GM18951 (cell line): ENCODE results near the gene B3GALT5.
"Not testable (repeated sequence)": the region's sequence is repeated elsewhere in the genome, so short reads cannot be mapped to it uniquely, and the experiment has no call there.

Source experiments
- POLR2A ChIP-seq: IDR thresholded peaks from 4 replicates; pipeline ENCODE4 v1.6.1; 2011; ENCODE audit warnings: mild to moderate bottlenecking; ENCODE audit not compliant: insufficient read length, insufficient read depth; ENCODE audit errors: extremely low read depth
- in situ Hi-C: fragments of 300-500 bp; cut with MboI; formaldehyde crosslinking; loops from one replicate; pipeline ENCODE4 v1.12.0; 2022; ENCODE audit warnings: low sequenced_read_pairs, mixed read lengths, inconsistent platforms; ENCODE audit not compliant: unreplicated experiment

Gene B3GALT5

DNA sequence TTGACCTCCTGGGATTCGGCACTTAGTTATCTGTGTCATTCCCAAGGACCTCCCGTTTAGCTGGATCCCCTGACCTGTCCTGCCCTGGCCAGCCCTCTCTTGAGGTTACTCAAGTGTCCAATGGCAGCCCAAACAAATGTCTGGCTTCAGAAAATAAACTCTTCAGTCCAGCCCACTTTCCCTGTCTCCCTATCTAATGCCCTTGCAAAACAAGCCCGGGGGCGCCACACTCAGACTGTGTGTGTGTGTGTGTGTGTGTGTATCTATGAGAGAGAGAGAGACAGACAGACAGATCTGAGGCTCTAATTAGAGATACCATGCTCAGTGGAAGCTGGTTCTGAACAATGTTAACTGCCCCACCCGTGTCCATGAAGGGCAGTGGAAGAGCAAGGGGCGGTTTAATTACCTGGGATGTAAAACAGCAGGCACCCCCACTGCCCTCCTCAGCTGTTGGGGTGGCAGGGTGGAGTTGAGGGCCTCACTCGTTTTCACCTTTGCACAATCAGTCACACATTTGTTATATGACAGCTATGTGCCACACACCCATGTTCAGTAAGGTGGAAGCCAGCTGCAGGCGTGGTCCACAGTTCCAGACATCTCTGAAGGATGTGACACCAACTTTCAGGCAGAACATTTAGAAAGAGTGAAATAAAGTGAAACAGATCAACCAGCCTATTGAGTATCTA is 57.4 kb downstream of the B3GALT5 start:
- in situ Hi-C loops, result no loop called here
- no peak for TF ChIP-seq POLR2A

DNA sequence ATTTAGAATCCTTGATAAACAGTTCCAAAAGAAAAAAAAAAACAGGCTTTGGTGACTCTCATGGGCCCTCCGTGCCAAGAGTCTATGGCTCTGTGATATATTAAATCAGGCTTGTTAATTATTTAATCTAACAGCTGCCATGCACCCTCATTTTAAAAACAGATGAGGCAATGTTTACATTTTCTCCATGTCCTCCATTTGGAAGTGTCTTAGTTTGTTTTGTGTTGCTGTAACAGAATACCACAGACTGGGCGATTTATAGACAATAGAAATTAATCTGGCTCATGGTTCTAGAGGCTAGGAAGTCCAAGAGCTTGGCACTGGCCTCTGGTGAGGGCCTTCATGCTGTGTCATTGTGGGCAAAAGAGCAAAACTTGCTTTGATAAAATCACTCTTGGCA is 58.0 kb downstream of the B3GALT5 start:
- in situ Hi-C loops, result no loop called here
- no peak for TF ChIP-seq POLR2A

DNA sequence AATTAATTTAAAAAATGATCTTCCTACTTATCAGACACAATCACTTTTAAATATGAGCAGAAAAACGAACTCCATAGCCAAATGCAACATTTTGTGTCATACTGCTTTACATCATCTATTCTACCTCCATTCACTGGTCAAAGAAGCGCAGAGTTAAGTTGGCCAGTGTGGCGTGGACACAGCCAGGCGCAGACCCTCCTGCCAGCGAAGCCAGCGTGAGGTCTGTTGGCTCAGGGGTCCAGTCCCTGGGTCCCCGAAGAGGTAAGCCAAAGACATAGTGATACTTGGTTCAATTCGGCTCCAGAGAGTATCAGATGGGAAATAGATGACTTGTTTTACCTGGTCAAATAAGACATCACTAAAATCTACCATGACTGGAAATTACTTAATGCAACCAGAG is 59.2 kb downstream of the B3GALT5 start:
- TF ChIP-seq POLR2A, result no peak
- in situ Hi-C loops, result no loop called here

DNA sequence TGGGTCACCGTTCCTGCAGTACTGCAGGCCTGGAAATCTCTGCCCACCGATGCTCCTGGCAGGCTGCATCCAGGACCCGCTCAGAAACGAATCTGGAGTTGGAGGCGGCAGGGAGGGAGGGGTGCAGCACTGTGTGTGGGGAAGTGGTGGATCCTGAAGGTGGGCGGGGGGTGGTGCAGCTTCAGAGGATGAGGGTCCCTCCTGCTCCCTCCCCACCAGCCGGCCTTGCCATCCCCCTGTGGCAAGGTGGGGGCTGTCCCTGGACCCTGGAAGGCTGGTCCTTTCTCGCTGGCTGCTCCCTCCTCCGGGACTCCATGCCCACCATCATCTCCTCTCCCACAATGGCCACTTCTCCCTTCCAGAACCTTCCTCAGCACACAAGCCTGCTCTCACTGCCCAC is 60.4 kb downstream of the B3GALT5 start:
- TF ChIP-seq POLR2A, result no peak
- in situ Hi-C loops, result no loop called here

DNA sequence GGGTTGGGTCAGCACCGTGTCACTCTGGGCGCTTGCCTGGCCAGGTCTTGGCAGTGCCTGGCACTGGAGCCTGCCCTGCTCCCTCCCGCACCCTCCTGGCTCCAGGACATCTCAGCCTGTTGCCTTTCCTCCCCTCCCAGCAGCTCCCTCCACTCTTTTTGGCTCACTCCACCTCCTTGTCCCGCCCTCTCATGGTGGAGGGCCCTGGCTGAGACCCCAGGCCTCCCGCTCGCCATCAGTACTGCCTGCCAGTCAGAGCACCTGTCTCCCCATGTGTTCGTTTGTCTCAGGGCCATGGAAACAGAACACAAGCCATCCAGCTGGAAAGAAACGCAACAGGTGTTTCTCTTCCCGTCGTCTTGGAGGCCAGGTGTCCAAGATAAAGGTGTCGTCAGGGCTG is 61.0 kb downstream of the B3GALT5 start:
- no peak for TF ChIP-seq POLR2A
- in situ Hi-C loops, result no loop called here

DNA sequence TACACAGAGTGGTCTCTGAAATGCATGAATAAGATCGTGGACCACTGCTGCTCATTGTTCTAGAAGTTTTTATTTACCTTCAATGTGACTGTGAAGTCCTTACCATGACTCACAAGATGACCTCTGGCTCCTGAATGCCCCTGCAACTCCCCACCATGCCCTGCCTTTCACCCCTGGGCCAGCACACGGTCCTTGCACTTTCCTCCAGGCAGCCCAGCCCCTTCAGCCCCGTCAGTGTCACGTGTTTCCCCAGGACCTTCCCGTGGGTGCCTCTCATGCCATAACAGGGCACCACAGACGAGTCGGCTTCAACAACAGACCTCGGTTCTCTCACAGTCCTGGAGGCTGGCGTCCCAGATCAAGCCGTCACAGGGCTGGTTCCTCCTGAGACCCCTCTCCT is 62.1 kb downstream of the B3GALT5 start:
- in situ Hi-C loops, result no loop called here
- TF ChIP-seq POLR2A, result no peak

DNA sequence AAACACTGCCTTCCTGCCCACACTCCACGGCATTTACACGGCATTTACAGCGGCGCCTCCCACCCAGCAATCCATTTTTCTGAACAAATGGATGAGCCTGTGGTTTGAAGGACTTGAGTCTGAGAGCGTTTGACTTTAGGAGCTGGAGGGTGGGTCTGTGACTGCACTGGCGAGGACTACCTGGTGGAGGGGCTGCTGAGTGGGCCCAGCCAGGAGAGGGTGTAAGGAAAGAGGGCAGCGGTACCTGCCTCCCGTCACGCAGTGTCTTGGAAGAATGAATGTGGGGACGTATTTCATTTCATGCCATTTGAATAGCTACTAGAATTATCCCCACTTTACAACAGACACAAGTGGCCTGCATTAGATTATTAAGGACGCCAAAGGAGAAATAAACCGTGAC is 62.9 kb downstream of the B3GALT5 start:
- in situ Hi-C loops, result no loop called here
- TF ChIP-seq POLR2A, result no peak

DNA sequence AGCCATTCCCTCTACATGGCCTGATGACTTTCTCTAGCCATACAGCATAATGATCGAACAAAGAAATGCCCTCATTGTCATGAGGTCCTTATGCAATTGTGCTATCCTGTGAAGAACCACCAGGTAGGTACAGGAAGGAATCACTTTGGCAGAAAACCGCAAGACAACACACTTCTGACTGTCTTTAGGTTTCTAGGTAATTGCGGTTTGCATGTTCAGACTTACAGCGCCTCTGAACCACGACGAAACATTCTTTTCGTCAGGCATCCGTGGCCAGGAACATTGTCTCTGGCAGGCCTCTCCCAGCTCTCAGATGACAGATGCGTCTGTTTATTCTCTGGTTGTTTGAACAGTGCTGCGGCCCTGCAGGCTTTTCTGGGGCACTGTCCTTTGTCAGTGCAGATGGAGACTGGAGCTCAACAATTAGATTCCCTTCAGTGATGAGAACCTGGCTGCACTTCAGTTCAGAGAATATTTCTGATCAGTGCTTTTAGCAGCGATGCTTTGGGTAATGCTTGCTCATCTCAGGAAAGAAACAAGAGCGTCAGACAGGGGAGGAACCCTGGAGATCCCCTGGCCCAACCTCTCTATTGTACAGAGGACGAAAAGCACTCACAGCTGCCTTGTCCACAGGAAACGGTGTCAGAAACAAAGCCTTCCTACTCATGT is 63.4 kb downstream of the B3GALT5 start:
- in situ Hi-C loops, result no loop called here
- TF ChIP-seq POLR2A, result no peak

DNA sequence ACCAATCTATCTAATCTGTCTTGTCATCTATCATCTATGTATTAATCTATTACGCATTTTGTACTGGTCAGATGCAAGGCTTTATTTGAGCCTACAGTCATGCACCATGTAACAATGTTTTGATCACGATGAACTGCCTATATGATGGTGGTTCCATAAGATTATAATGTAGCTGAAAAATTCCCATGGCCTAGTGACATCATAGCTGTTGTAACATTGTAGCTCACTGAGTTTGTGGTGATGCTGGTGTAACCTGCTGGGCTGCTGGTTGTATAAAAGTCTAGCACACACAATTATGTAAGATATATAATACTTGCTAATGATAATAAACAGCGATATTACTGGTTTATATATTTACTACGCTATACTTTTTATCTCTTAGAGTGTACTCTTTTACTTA is 67.5 kb downstream of the B3GALT5 start:
- in situ Hi-C loops, result no loop called here

DNA sequence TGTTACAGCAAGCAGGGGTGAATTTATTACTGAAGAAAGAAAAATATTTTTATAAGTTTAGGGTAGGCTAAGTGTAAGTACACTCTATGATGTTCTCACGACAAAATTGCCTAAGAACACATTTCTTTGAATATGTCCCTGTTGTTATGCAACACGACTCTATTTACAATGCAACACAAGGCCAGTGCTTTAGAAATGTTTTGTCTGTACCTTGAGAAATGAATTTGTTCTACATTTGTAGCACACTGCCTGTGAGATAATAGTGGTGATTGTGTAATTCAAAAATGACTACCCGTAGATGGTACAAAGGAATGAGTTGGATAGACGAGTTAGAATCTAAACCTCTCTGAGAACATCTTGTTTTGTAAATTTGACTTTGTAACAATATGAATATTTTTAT is 68.5 kb downstream of the B3GALT5 start:
- TF ChIP-seq POLR2A, result no peak
- in situ Hi-C loops, result no loop called here

More for the DNA sequence above, 67.5 kb downstream of the B3GALT5 start:
- TF ChIP-seq POLR2A, result no peak

DNA sequence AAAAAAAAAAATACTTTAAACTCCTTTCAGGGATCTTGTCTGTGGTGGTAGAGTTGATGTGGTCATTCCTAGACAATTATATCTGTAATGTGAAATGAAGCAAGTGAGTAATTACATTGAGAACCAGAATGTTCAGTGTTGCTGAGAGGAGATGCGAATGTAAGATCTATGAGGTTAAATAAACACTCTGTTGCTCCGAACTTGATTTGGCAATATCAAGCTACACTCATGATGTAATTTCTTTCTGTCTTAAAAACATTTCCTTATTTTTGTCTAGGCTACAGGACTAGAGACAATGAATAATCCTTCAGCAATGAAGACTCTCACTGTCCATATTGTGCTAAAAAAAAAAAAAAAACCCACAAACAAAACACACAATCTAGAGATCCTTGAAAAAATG is 69.1 kb downstream of the B3GALT5 start:
- TF ChIP-seq POLR2A, result no peak

DNA sequence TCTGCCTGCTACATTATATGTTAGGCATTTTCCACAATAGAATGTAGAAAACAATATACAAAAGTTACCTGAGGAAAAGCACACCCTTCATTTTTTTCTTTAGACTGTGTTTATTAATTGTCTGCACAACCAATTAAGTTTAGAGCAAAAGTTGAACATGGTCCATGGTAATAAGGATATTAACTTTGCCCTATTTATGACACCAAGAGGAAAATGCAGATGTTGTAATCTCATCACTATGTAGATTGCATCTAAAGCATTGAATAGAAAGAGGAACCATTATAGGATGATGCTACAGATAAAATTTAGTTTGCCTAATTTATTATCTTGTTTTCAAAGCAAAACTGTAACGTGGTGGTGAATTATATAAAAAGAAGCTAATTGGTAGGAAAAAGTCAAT is 72.5 kb downstream of the B3GALT5 start:
- TF ChIP-seq POLR2A, result no peak
- in situ Hi-C loops, result no loop called here

More for the DNA sequence above, 69.1 kb downstream of the B3GALT5 start:
- in situ Hi-C loops, result no loop called here

DNA sequence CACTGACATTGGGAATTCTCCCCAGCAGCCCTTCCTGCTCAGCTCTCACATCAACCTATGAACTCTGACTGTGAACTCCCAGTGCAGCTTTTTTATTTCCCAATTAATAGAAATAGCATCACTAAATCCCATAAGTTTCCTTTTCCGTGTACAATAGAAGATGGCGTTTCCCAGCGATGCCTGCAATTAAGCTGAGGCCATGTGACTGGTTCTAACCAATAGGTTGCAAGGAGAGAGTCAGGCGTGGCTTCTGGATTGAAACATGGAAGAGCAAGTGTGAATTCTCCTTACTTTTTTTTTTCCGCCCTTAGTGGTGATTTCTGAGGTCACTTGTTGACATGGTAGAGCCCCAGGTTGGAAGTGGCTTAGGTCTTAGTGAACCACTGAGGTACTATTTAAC is 73.3 kb downstream of the B3GALT5 start:
- in situ Hi-C loops, result no loop called here
- TF ChIP-seq POLR2A, result no peak

DNA sequence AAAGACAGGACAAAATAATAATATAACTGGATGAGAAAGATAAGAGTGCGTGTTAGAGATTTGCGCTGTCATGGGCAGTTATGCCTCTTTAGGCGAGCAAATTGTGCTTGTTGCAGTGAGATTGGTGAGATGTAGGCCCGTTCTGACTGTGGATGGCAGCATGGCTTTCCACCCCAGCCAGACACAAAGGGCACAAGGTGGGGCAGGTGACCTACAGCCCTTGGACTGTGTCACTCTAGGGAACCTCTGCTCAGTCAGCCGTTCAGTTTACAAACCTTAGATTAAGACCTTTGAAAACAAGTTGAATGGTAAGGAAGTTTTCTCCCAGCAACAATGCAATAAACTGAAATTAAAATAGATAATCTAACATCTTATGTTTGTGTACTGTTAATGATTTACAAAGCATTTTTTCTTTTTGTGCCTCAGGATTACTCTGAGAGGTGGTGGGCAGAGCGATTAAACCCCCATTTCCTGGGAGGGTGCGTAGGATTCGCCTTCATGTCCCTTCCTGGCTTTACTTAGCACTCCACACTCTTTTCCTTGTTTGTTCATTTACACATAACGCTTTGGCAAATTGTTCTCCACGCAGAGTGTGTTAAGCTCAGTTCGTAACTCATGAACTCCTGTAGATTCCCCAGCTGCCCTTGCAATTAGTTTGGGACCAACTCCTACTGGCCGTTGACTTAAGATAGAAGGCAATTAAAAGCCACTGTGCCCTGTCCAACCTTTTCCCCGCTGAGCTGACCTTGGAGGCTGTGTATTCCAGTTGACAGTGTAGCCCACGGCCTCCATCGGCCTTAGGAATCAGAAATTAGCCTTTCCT is 74.1 kb downstream of the B3GALT5 start:
- in situ Hi-C loops, result no loop called here
- no peak for TF ChIP-seq POLR2A

DNA sequence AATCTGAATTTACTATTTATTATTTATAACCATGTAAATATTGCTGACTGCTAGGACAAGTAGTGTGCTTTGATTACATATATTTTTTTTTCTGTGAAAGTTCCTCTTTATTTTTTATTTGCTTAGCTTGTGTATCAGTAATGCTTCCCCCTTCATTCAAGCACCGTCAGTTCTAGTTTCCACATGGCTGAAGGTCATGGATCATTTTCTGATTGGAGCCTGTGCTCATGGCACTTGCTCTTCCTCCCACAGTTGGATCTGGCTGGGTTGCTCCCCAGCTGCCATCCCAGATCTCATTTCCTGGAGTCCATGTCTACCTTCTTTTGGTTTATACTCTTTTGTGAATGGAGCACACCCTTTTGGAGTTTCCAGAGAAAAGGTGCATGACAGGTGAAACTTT is 75.3 kb downstream of the B3GALT5 start:
- TF ChIP-seq POLR2A, result no peak
- in situ Hi-C loops, result no loop called here

DNA sequence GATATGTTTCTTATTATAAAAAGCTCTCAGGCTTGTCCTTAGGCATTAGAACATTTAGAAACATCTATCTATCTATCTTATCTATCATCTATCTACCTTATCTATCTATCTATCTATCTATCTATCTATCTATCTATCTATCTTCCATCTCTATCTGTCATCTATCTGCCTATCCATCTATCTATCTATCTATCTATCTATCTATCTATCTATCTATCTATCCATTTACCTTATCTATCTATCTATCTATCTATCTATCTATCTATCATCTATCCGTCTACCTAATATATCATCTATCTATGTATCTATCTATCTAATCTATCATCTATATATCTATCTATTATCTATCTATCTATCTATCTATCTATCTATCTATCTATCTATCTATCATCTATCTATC is 77.1 kb downstream of the B3GALT5 start:
- in situ Hi-C loops, result not testable (repeated sequence)
